Subcutaneous abdominal adipose tissue (tissue), 5 donors: ENCODE data around the gene SNAPIN.

Experiments
- H3K27ac ChIP-seq: one replicate; pipeline ENCODE4 v1.7.0; 2013; ENCODE audit warnings: low read depth, mild to moderate bottlenecking, inconsistent platforms, low read length, moderate library complexity
- H3K27me3 ChIP-seq, 5 donors: one replicate each; pipeline ENCODE4 v1.7.0; 2013; ENCODE audit warnings: low read length in 5 of 5, inconsistent platforms in 1 of 5; ENCODE audit not compliant: control insufficient read depth in 5 of 5, insufficient read depth in 4 of 5
- H3K36me3 ChIP-seq, 5 donors: one replicate each; pipeline ENCODE4 v1.7.0; 2013; ENCODE audit warnings: low read length in 5 of 5; ENCODE audit not compliant: control insufficient read depth in 5 of 5, insufficient read depth in 5 of 5
- H3K4me1 ChIP-seq, 5 donors: one replicate each; pipeline ENCODE4 v1.7.0; 2013; ENCODE audit warnings: low read length in 5 of 5, mild to moderate bottlenecking in 3 of 5, moderate library complexity in 1 of 5; ENCODE audit not compliant: control insufficient read depth in 5 of 5, insufficient read depth in 5 of 5
- H3K4me3 ChIP-seq, 5 donors: one replicate each; pipeline ENCODE4 v1.7.0; 2013; ENCODE audit warnings: low read length in 5 of 5, low read depth in 1 of 5
- H3K9ac ChIP-seq, 5 donors: one replicate each; pipeline ENCODE4 v1.7.0; 2013; ENCODE audit warnings: low read length in 5 of 5, mild to moderate bottlenecking in 4 of 5, moderate library complexity in 3 of 5
- H3K9me3 ChIP-seq, 5 donors: one replicate each; pipeline ENCODE4 v1.7.0; 2013; ENCODE audit warnings: low read length in 5 of 5; ENCODE audit not compliant: control insufficient read depth in 5 of 5
- donor health status: healthy.
- donor health status: healthy.
- donor health status: healthy.
- donor health status: healthy.
- donor health status: healthy.

The SNAPIN gene

GRCh38 chr1:153698020-153698922 lies 39.8 kb downstream of the SNAPIN start:
- Histone ChIP-seq H3K9ac (peak overlapping the region; percentile 46 to 85 (median 80)), H3K27me3 (no peaks in the 10 kb centered on the region), H3K4me3 (peak overlapping the region in 4 of 5 donors; percentile 22 to 49 (median 36))

GRCh38 chr1:153698923-153699714 lies 40.6 kb downstream of the SNAPIN start:
- peak overlapping the region; percentile 2 to 85 (median 76) for H3K9ac ChIP-seq
- no peaks in the 10 kb centered on the region for H3K9me3 ChIP-seq
- H3K4me3 ChIP-seq, result peak overlapping the region in 1 of 5 donors; percentile 28
- no peaks in the 10 kb centered on the region for H3K36me3 ChIP-seq
- peaks cover 12 to 38% (median 32%) of the 10 kb centered on the region in 5 donors for H3K4me1 ChIP-seq
- peak overlapping the region; percentile 98 for H3K27ac ChIP-seq
- H3K27me3 ChIP-seq, result no peaks in the 10 kb centered on the region

More at GRCh38 chr1:153698020-153698922, 39.8 kb downstream of the SNAPIN start:
- no peaks in the 10 kb centered on the region for H3K9me3 ChIP-seq
- peaks cover 12 to 38% (median 32%) of the 10 kb centered on the region in 5 donors for H3K4me1 ChIP-seq
- peak overlapping the region; percentile 98 for H3K27ac ChIP-seq
- peaks cover 0 to 7% (median 7%) of the 10 kb centered on the region in 5 donors for H3K36me3 ChIP-seq

DNA sequence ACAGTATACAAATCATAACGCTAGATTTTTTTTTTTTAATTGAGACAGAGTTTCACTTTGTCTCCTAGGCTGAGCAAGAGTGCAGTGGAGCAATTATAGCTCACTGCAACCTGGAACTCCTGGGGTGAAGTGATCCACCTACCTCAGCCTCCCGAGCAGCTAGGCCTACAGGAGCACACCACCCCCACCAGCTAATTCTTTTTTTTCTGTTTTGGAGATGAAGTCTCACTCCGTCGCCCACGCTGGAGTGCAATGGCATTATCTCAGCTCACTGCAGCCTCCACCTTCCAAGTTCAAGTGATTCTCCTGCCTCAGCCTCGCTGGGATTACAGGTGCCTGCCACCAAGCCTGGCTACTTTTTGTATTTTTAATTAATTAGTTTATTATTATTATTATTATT lies 41.3 kb downstream of the SNAPIN start:
- Histone ChIP-seq H3K27ac (peak overlapping the region; percentile 98), H3K36me3 (no peaks in the 10 kb centered on the region), H3K4me1 (peaks cover 12 to 38% (median 32%) of the 10 kb centered on the region in 5 donors), H3K4me3 (no peak overlapping the region), H3K27me3 (no peaks in the 10 kb centered on the region), H3K9me3 (no peaks in the 10 kb centered on the region), H3K9ac (peak overlapping the region in 2 of 5 donors; percentile 47 to 56)

DNA sequence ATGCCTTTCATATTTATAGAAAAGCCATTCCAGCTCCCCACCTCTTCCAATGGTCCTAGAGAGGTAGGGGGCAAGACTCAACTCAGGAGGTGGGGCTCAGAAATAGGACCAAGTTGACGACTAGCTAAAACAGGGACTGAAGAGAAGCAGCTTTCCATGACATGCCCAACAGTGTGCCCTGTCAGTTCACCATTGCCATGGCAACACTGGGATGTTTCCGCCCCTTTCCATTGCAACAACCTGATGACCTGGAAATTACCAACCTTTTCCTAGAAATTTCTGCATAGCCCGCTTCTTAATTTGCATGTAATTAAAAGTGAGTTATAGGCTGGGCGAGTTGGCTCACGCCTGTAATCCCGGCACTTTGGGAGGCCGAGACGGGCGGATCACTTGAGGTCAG lies 47.0 kb downstream of the SNAPIN start:
- Histone ChIP-seq H3K4me1 (peaks cover 0 to 3% (median 0%) of the 10 kb centered on the region in 5 donors), H3K9me3 (no peaks in the 10 kb centered on the region), H3K27ac (no peak overlapping the region)

DNA sequence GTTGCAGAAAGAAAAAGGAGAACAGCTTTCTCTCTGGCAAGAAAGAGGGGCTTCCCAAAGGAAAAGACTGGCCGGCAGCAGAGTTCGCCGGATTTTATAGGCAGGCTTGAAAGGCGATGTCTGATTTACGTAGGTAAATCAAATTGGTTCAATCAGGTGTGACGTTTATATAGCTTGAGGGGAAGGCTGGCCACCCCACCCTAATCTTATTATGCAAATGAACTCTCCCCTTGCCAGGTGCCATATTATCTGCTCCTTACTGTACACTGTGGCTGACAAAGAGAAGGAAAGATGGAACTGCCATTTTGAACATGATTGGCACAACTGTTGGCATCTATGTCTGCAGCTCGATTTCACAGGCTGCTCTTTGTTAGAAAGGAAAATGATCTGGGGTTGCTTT lies 52.5 kb downstream of the SNAPIN start:
- Histone ChIP-seq H3K27me3 (no peaks in the 10 kb centered on the region), H3K27ac (no peak overlapping the region), H3K4me3 (no peak overlapping the region), H3K9me3 (no peaks in the 10 kb centered on the region), H3K36me3 (no peaks in the 10 kb centered on the region), H3K9ac (no peak overlapping the region), H3K4me1 (peaks cover 0 to 3% (median 0%) of the 10 kb centered on the region in 5 donors)

More for the DNA sequence above, 47.0 kb downstream of the SNAPIN start:
- H3K4me3 ChIP-seq, result no peak overlapping the region
- no peak overlapping the region for H3K9ac ChIP-seq
- H3K36me3 ChIP-seq, result no peaks in the 10 kb centered on the region
- H3K27me3 ChIP-seq, result no peaks in the 10 kb centered on the region
